ENCODE measurements around the gene KRTAP10-2.
"Not testable (repeated sequence)": the region's sequence is repeated elsewhere in the genome, so short reads cannot be mapped to it uniquely, and the experiment has no call there.

KRTAP10-2 gene

GRCh38 chr21:44511938-44512275, 39.4 kb downstream of the KRTAP10-2 start:
- no peak for DNase-seq

GRCh38 chr21:44511219-44511937, 39.9 kb downstream of the KRTAP10-2 start:
- DNase-seq, result no peak

- peak; percentile 6 to 54 for DNase-seq
Observed at GRCh38 chr21:44510508-44511218, 40.6 kb downstream of the KRTAP10-2 start.

GRCh38 chr21:44510109-44510507, 41.2 kb downstream of the KRTAP10-2 start:
- DNase-seq, result no peak

- peak in 1 of 2 donors; percentile 36 for DNase-seq
Observed at GRCh38 chr21:44509539-44509938, 41.8 kb downstream of the KRTAP10-2 start.

- DNase-seq, result no peak
Observed at GRCh38 chr21:44508711-44509445, 42.4 kb downstream of the KRTAP10-2 start.

- DNase-seq, result no peak
Observed at GRCh38 chr21:44508426-44508710, 42.9 kb downstream of the KRTAP10-2 start.

GRCh38 chr21:44507673-44508425, 43.5 kb downstream of the KRTAP10-2 start:
- DNase-seq, result no peak

- DNase-seq, result no peak
Observed at GRCh38 chr21:44506279-44507255, 44.7 kb downstream of the KRTAP10-2 start.

- DNase-seq, result no peak
Observed at GRCh38 chr21:44505673-44506278, 45.5 kb downstream of the KRTAP10-2 start.

GRCh38 chr21:44503901-44504399, 47.4 kb downstream of the KRTAP10-2 start:
- no peak for DNase-seq

GRCh38 chr21:44503006-44503889, 48.1 kb downstream of the KRTAP10-2 start:
- DNase-seq, result not testable (repeated sequence)

- no peak for DNase-seq
Observed at GRCh38 chr21:44502171-44502958, 48.9 kb downstream of the KRTAP10-2 start.

Data from bone marrow (tissue), 2 donors.